Prostate gland (tissue), 2 donors: ENCODE data around the gene SYCE3. TPM values are rescaled to one million over a fixed set of nuclear protein-coding genes. Genes with fewer than 3 reads are reported as not detected.

Experiments
- DNase-seq: peaks from one replicate; pipeline ENCODE4 v3.0.0-alpha.2; 2019; ENCODE audit warnings: low spot score
- H3K27ac ChIP-seq, 2 donors: fragments of 200-600 bp; sonication (generic); 2 replicates each; pipeline ENCODE4 v1.5.1; 2017 to 2019
- H3K27me3 ChIP-seq: fragments of 200-600 bp; sonication (generic); replicated peaks from 2 replicates; pipeline ENCODE4 v1.5.1; 2019; ENCODE audit not compliant: insufficient read depth
- H3K36me3 ChIP-seq, 2 donors: fragments of 200-600 bp; sonication (generic); 1 replicate in 1 of 2; 2 replicates in 1 of 2; pipeline versions ENCODE4 v1.5.1 to v1.8.1; 2017 to 2019
- H3K4me1 ChIP-seq: fragments of 200-600 bp; sonication (generic); replicated peaks from 2 replicates; pipeline ENCODE4 v1.5.1; 2019
- H3K4me3 ChIP-seq, 2 donors: fragments of 200-600 bp; sonication (generic); 2 replicates each; pipeline ENCODE4 v1.5.1; 2017 to 2019
- H3K9me3 ChIP-seq: fragments of 200-600 bp; sonication (generic); 2 replicates; pipeline ENCODE4 v1.5.1; 2017
- CTCF ChIP-seq, 4 experiments: fragments of 200-600 bp in 2 of 4; fragments of 450-650 bp in 2 of 4; sonication (generic) in 2 of 4; IDR thresholded peaks; 1 replicate in 3 of 4; 2 replicates in 1 of 4; pipeline ENCODE4 v1.5.1; 2016 to 2019; ENCODE audit warnings: antibody characterized with exemption in 4 of 4, mild to moderate bottlenecking in 2 of 4, moderate library complexity in 2 of 4
- POLR2A ChIP-seq: fragments of 450-650 bp; IDR thresholded peaks from one replicate; pipeline ENCODE4 v1.6.1; 2016; ENCODE audit warnings: antibody characterized with exemption, mild to moderate bottlenecking
- POLR2AphosphoS5 ChIP-seq: sonication (generic); formaldehyde crosslinking; IDR thresholded peaks from one replicate; pipeline ENCODE4 v1.6.1; 2017; ENCODE audit warnings: antibody characterized with exemption
- WGBS: methylation state at CpG from one replicate; pipeline ENCODE4 v1.1.5; 2018; 5-methylcytosine and 5-hydroxymethylcytosine counted together
- intact Hi-C: fragments of 100-400 bp; cut with DNase I; formaldehyde crosslinking; loops from one replicate; pipeline ENCODE4 v1.14.2; 2022
- total RNA-seq, 2 donors: library from RNA; depleted of rRNA; stranded (reverse); fragments of >200 nt; gene quantifications; one replicate each; pipeline ENCODE4 v1.1.0, GENCODE V29; 2016

The SYCE3 gene
- total RNA-seq, 2 donors from 2014 or later, result 10.2 TPM; not detected in 1

- no peaks in the 10 kb centered on the region for H3K27me3 ChIP-seq
- WGBS, result 88% methylated on average over 17 of the region's 18 CpGs
- TF ChIP-seq POLR2A (no peak), CTCF (IDR thresholded peaks at IDR 0.05) (no peak), POLR2AphosphoS5 (no peak)
- no peak for DNase-seq
- no peak overlapping the region for H3K27ac ChIP-seq
- H3K4me3 ChIP-seq, result no peak overlapping the region
- H3K4me1 ChIP-seq, result no peaks in the 10 kb centered on the region
- no peaks in the 10 kb centered on the region for H3K36me3 ChIP-seq
- H3K9me3 ChIP-seq, result no peaks in the 10 kb centered on the region
- intact Hi-C loops, result no loop called here
These were observed 44.4 kb upstream of the SYCE3 start for GRCh38 chr22:50606946-50607658.

GRCh38 chr22:50606165-50606945 lies 43.6 kb upstream of the SYCE3 start:
- no peaks in the 10 kb centered on the region for H3K36me3 ChIP-seq
- intact Hi-C loops, result no loop called here
- H3K4me1 ChIP-seq, result no peaks in the 10 kb centered on the region
- no peaks in the 10 kb centered on the region for H3K27me3 ChIP-seq
- no peak for DNase-seq
- no peaks in the 10 kb centered on the region for H3K9me3 ChIP-seq
- H3K4me3 ChIP-seq, result no peak overlapping the region
- TF ChIP-seq CTCF (IDR thresholded peaks at IDR 0.05) (no peak), POLR2AphosphoS5 (no peak), POLR2A (no peak)
- no peak overlapping the region for H3K27ac ChIP-seq
- WGBS, result 76% methylated on average over 19 of the region's 19 CpGs

- intact Hi-C loops, result no loop called here
- Histone ChIP-seq H3K4me3 (no peak overlapping the region), H3K9me3 (no peaks in the 10 kb centered on the region), H3K27me3 (no peaks in the 10 kb centered on the region), H3K36me3 (no peaks in the 10 kb centered on the region), H3K4me1 (no peaks in the 10 kb centered on the region), H3K27ac (no peak overlapping the region)
- TF ChIP-seq POLR2A, result no peak
- TF ChIP-seq POLR2AphosphoS5, result no peak
- no peak for TF ChIP-seq CTCF (IDR thresholded peaks at IDR 0.05)
- 85% methylated on average over 20 of the region's 20 CpGs for WGBS
- DNase-seq, result no peak
These were observed 42.9 kb upstream of the SYCE3 start for GRCh38 chr22:50605613-50606074.

GRCh38 chr22:50605002-50605612 lies 42.4 kb upstream of the SYCE3 start:
- Histone ChIP-seq H3K9me3 (no peaks in the 10 kb centered on the region), H3K4me3 (no peak overlapping the region), H3K27ac (no peak overlapping the region), H3K4me1 (no peaks in the 10 kb centered on the region), H3K36me3 (no peaks in the 10 kb centered on the region), H3K27me3 (no peaks in the 10 kb centered on the region)
- intact Hi-C loops, result no loop called here
- no peak for DNase-seq
- TF ChIP-seq POLR2AphosphoS5, result no peak
- no peak for TF ChIP-seq CTCF (IDR thresholded peaks at IDR 0.05)
- TF ChIP-seq POLR2A, result no peak
- 89% methylated on average over 23 of the region's 23 CpGs for WGBS
